GM18499 (cell line): Measurements from ENCODE around the gene BCL2L1.
"Not testable (repeated sequence)": the region's sequence is repeated elsewhere in the genome, so short reads cannot be mapped to it uniquely, and the experiment has no call there.

ENCODE experiments used
- ATAC-seq: cut with Tn5 transposase; IDR thresholded peaks from one replicate; pipeline ENCODE4 v1.9.1; 2021; ENCODE audit warnings: moderate number of reproducible peaks; ENCODE audit not compliant: insufficient read depth, unreplicated experiment

The BCL2L1 gene

GRCh38 chr20:31626534-31626933 lies 96.1 kb downstream of the BCL2L1 start:
- ATAC-seq: not testable (repeated sequence)

- ATAC-seq: not testable (repeated sequence)
These were observed 99.6 kb downstream of the BCL2L1 start for GRCh38 chr20:31623123-31623505.

- ATAC-seq: no peak
These were observed 102.4 kb downstream of the BCL2L1 start for GRCh38 chr20:31620246-31620645.

GRCh38 chr20:31617432-31618104 lies 105.1 kb downstream of the BCL2L1 start:
- no peak for ATAC-seq

- no peak for ATAC-seq
These were observed 107.3 kb downstream of the BCL2L1 start for GRCh38 chr20:31615416-31615815.
